GM18858 (cell line): ENCODE results near the gene LMTK2.
A peak's percentile ranks its signal among the peaks of the same experiment; 100 is the strongest.

Experiments
- ATAC-seq: cut with Tn5 transposase; IDR thresholded peaks from one replicate; pipeline ENCODE4 v1.9.1; 2021; ENCODE audit not compliant: unreplicated experiment

Gene LMTK2

GRCh38 chr7:98106647-98107312 lies at the start of gene LMTK2:
Gene LMTK2 (plus strand): TSS chr7:98106862. CDS start chr7:98107178, 316 bp downstream.
- peak; percentile 98 for ATAC-seq

GRCh38 chr7:98057157-98057556 lies 49.5 kb upstream of the LMTK2 start:
- ATAC-seq = no peak

- ATAC-seq = no peak
Observed at GRCh38 chr7:98058186-98058585, 48.5 kb upstream of the LMTK2 start.

- ATAC-seq = no peak
Observed at GRCh38 chr7:98064233-98064632, 42.4 kb upstream of the LMTK2 start.

GRCh38 chr7:98066208-98066607 lies 40.5 kb upstream of the LMTK2 start:
- no peak for ATAC-seq

- no peak for ATAC-seq
Observed at GRCh38 chr7:98066934-98067507, 39.6 kb upstream of the LMTK2 start.

- ATAC-seq = no peak
Observed at GRCh38 chr7:98073047-98073446, 33.6 kb upstream of the LMTK2 start.

- no peak for ATAC-seq
Observed at GRCh38 chr7:98075801-98076200, 30.9 kb upstream of the LMTK2 start.

GRCh38 chr7:98077762-98078161 lies 28.9 kb upstream of the LMTK2 start:
- ATAC-seq = no peak

- ATAC-seq = no peak
Observed at GRCh38 chr7:98078197-98078870, 28.3 kb upstream of the LMTK2 start.

GRCh38 chr7:98079891-98080648 lies 26.6 kb upstream of the LMTK2 start:
- ATAC-seq = no peak

GRCh38 chr7:98081319-98081718 lies 25.3 kb upstream of the LMTK2 start:
- ATAC-seq = no peak

- ATAC-seq = no peak
Observed at GRCh38 chr7:98084631-98085030, 22.0 kb upstream of the LMTK2 start.

GRCh38 chr7:98085674-98086073 lies 21.0 kb upstream of the LMTK2 start:
- no peak for ATAC-seq

GRCh38 chr7:98086281-98086718 lies 20.4 kb upstream of the LMTK2 start:
- no peak for ATAC-seq

- no peak for ATAC-seq
Observed at GRCh38 chr7:98088109-98088508, 18.6 kb upstream of the LMTK2 start.

- ATAC-seq = no peak
Observed at GRCh38 chr7:98090116-98090515, 16.5 kb upstream of the LMTK2 start.

- no peak for ATAC-seq
Observed at GRCh38 chr7:98091061-98091460, 15.6 kb upstream of the LMTK2 start.

GRCh38 chr7:98091523-98091922 lies 15.1 kb upstream of the LMTK2 start:
- ATAC-seq = no peak

GRCh38 chr7:98097042-98097645 lies 9.5 kb upstream of the LMTK2 start:
- ATAC-seq = no peak

- no peak for ATAC-seq
Observed at GRCh38 chr7:98100088-98100487, 6.6 kb upstream of the LMTK2 start.
